Measurements from ENCODE around the gene C4orf50. TPM values are rescaled to one million over a fixed set of nuclear protein-coding genes. Genes with fewer than 3 reads are reported as not detected.

Gene C4orf50
- under 1 TPM; 0.25 to 0.26 TPM for total RNA-seq
- polyA plus RNA-seq = under 1 TPM in 1 of 2 donors, not detected in 1; 0.02 TPM

DNA sequence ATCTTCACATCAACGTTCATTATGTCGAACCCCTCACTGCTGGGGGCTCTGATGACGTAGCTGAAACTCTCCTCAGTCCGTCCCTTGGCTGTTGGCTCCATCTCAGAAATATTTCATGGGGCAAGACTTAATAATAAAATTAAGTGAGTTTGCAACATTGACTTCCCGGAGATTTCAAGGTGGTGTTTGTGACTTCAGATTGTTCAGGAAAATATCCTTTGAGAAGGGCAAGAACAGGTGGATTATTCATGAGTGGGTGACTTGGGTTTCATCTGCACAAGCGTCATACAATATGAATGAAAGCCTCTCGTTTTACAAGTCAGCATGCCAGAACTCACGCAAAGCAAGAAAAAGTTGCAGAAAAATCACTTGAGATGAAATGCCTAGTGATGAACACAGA, at the start of gene C4orf50:
Gene C4orf50, minus strand, starts transcription at position 101 of the 400 bp plus-strand sequence.
- Mint-ChIP-seq H3K27me3 (peaks cover 0 to 3% of the 10 kb centered on the region in 2 donors), H3K36me3 (no peaks in the 10 kb centered on the region), H3K9me3 (peaks cover 0 to 1% (median 0%) of the 10 kb centered on the region in 8 donors), H3K27ac (peak within 1 kb of the TSS in 1 of 7 donors; percentile 73), H3K4me3 (no peak within 1 kb of the TSS), H3K4me1 (peaks cover 0 to 1% (median under 1%) of the 10 kb centered on the region in 4 donors)
- no peak for DNase-seq
- Histone ChIP-seq H3K36me3 (ENCODE audit: insufficient read depth, low read length) (no peaks in the 10 kb centered on the region), H3K4me1 (ENCODE audit: insufficient read depth, low read length) (no peaks in the 10 kb centered on the region), H3K27ac (ENCODE audit: low read depth, low read length) (no peak within 1 kb of the TSS), H3K4me3 (ENCODE audit: low read length in 2 of 2) (no peak within 1 kb of the TSS), H3K27me3 (ENCODE audit: insufficient read depth, low read length) (no peaks in the 10 kb centered on the region), H3K9me3 (ENCODE audit: control insufficient read depth in 1 of 2, low read length in 2 of 2) (no peaks in the 10 kb centered on the region)
- ChIA-PET POLR2A (ENCODE audit: partially characterized antibody) (no interaction called here), CTCF (ENCODE audit: partially characterized antibody) (interaction anchor here (1.0 kb wide), 1 partner anchor 19 kb away, joined by 4 read pairs; no protein-coding TSS in a partner anchor)
- intact Hi-C loops (cut with micrococcal nuclease) = no loop called here

GRCh38 chr4:6065934-6066590, 47.8 kb upstream of the C4orf50 start:
- ChIA-PET CTCF (ENCODE audit: partially characterized antibody) (no interaction called here), POLR2A (ENCODE audit: partially characterized antibody) (no interaction called here)
- no peak overlapping the region for H3K27ac Mint-ChIP-seq

DNA sequence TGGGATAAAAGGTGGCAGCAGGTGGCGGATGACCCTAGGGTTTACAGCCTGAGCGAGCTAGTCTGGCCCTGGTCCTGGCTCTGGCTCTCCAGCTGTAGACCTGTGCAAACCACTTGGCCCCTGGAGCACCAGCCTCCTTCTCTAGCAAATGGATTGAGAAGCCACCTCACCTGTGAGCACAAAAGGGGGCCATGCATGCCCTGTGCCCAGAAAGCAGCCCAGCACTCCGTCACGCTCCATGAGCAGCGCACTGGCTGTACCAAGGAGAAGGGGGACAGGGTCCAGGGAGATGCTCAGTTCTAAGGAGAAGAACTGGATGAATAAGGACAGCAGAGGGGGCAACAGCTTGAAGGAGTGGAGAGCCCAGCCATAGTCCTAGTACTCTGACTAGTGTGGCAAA, 46.9 kb upstream of the C4orf50 start:
- ChIA-PET POLR2A (ENCODE audit: partially characterized antibody) (no interaction called here), CTCF (ENCODE audit: partially characterized antibody) (no interaction called here)
- H3K9me3 Mint-ChIP-seq = peaks cover 0 to 8% (median 6%) of the 10 kb centered on the region in 8 donors
- H3K4me1 Mint-ChIP-seq = no peaks in the 10 kb centered on the region
- intact Hi-C loops (cut with micrococcal nuclease) = no loop called here
- DNase-seq = no peak
- Histone ChIP-seq H3K9me3 (ENCODE audit: control insufficient read depth in 1 of 2, low read length in 2 of 2) (peaks cover 0 to 3% of the 10 kb centered on the region in 2 donors), H3K4me3 (ENCODE audit: low read length in 2 of 2) (no peak overlapping the region), H3K27ac (ENCODE audit: low read depth, low read length) (no peak overlapping the region), H3K4me1 (ENCODE audit: insufficient read depth, low read length) (no peaks in the 10 kb centered on the region), H3K27me3 (ENCODE audit: insufficient read depth, low read length) (no peaks in the 10 kb centered on the region), H3K36me3 (ENCODE audit: insufficient read depth, low read length) (peaks cover 9% of the 10 kb centered on the region)
- no peaks in the 10 kb centered on the region for H3K27me3 Mint-ChIP-seq
- peaks cover 35 to 48% of the 10 kb centered on the region in 2 donors for H3K36me3 Mint-ChIP-seq
- no peak overlapping the region for H3K27ac Mint-ChIP-seq
- no peak overlapping the region for H3K4me3 Mint-ChIP-seq

More at GRCh38 chr4:6065934-6066590, 47.8 kb upstream of the C4orf50 start:
- no peak overlapping the region for H3K27ac ChIP-seq (ENCODE audit: low read depth, low read length)
- peaks cover 28 to 41% of the 10 kb centered on the region in 2 donors for H3K36me3 Mint-ChIP-seq
- H3K4me1 ChIP-seq (ENCODE audit: insufficient read depth, low read length) = no peaks in the 10 kb centered on the region
- intact Hi-C loops (cut with micrococcal nuclease) = no loop called here
- H3K27me3 Mint-ChIP-seq = no peaks in the 10 kb centered on the region
- H3K27me3 ChIP-seq (ENCODE audit: insufficient read depth, low read length) = no peaks in the 10 kb centered on the region
- H3K4me3 Mint-ChIP-seq = no peak overlapping the region
- H3K4me3 ChIP-seq (ENCODE audit: low read length in 2 of 2) = no peak overlapping the region
- H3K9me3 ChIP-seq (ENCODE audit: control insufficient read depth in 1 of 2, low read length in 2 of 2) = no peaks in the 10 kb centered on the region
- peaks cover 0 to 4% (median 1%) of the 10 kb centered on the region in 8 donors for H3K9me3 Mint-ChIP-seq
- H3K36me3 ChIP-seq (ENCODE audit: insufficient read depth, low read length) = peaks cover 9% of the 10 kb centered on the region
- H3K4me1 Mint-ChIP-seq = no peaks in the 10 kb centered on the region
- DNase-seq = no peak

- no peaks in the 10 kb centered on the region for H3K27me3 Mint-ChIP-seq
- no peaks in the 10 kb centered on the region for H3K4me1 Mint-ChIP-seq
- peaks cover 9% of the 10 kb centered on the region for H3K36me3 ChIP-seq (ENCODE audit: insufficient read depth, low read length)
- no peak for DNase-seq
- no peaks in the 10 kb centered on the region for H3K27me3 ChIP-seq (ENCODE audit: insufficient read depth, low read length)
- no peak overlapping the region for H3K27ac ChIP-seq (ENCODE audit: low read depth, low read length)
- H3K4me1 ChIP-seq (ENCODE audit: insufficient read depth, low read length) = no peaks in the 10 kb centered on the region
- ChIA-PET POLR2A (ENCODE audit: partially characterized antibody) (no interaction called here), CTCF (ENCODE audit: partially characterized antibody) (no interaction called here)
- no peak overlapping the region for H3K4me3 Mint-ChIP-seq
- H3K9me3 ChIP-seq (ENCODE audit: control insufficient read depth in 1 of 2, low read length in 2 of 2) = peaks cover 0 to 9% of the 10 kb centered on the region in 2 donors
- no peak overlapping the region for H3K4me3 ChIP-seq (ENCODE audit: low read length in 2 of 2)
- H3K9me3 Mint-ChIP-seq = peaks cover 0 to 15% (median 10%) of the 10 kb centered on the region in 8 donors
- H3K27ac Mint-ChIP-seq = no peak overlapping the region
- peaks cover 38 to 52% of the 10 kb centered on the region in 2 donors for H3K36me3 Mint-ChIP-seq
- intact Hi-C loops (cut with micrococcal nuclease) = no loop called here
These were observed 46.2 kb upstream of the C4orf50 start for GRCh38 chr4:6064383-6064782.

DNA sequence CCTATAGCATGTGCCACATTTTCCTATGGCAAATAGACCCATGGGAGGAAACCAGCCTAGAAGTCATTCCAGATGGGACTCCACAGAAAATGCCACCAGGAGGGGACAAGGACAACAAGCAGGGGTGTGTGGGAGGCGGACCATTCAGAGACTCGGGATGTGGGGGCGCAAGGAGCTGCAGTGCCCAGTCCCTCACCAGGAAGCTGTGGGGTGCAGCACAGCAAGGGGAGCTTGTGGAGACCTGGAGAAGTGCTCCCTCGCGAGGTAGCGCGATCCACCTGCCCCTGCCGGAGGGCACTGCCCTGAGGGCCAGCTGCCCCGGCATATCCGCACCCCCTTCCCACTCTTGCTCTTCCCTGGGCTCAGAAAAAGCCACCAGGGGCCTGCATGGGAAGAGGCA, 45.5 kb upstream of the C4orf50 start:
- no peaks in the 10 kb centered on the region for H3K4me1 ChIP-seq (ENCODE audit: insufficient read depth, low read length)
- no peak overlapping the region for H3K27ac ChIP-seq (ENCODE audit: low read depth, low read length)
- Mint-ChIP-seq H3K4me3 (no peak overlapping the region), H3K9me3 (peaks cover 0 to 22% (median 14%) of the 10 kb centered on the region in 8 donors), H3K36me3 (peaks cover 40 to 59% of the 10 kb centered on the region in 2 donors), H3K27ac (no peak overlapping the region), H3K4me1 (no peaks in the 10 kb centered on the region), H3K27me3 (no peaks in the 10 kb centered on the region)
- CTCF ChIA-PET (ENCODE audit: partially characterized antibody) = no interaction called here
- POLR2A ChIA-PET (ENCODE audit: partially characterized antibody) = no interaction called here
- H3K27me3 ChIP-seq (ENCODE audit: insufficient read depth, low read length) = no peaks in the 10 kb centered on the region
- DNase-seq = no peak
- H3K4me3 ChIP-seq (ENCODE audit: low read length in 2 of 2) = no peak overlapping the region
- H3K36me3 ChIP-seq (ENCODE audit: insufficient read depth, low read length) = peaks cover 9% of the 10 kb centered on the region
- intact Hi-C loops (cut with micrococcal nuclease) = no loop called here
- H3K9me3 ChIP-seq (ENCODE audit: control insufficient read depth in 1 of 2, low read length in 2 of 2) = peaks cover 0 to 16% of the 10 kb centered on the region in 2 donors

- no peak overlapping the region for H3K27ac ChIP-seq (ENCODE audit: low read depth, low read length)
- no peaks in the 10 kb centered on the region for H3K4me1 ChIP-seq (ENCODE audit: insufficient read depth, low read length)
- peaks cover 15% of the 10 kb centered on the region for H3K36me3 ChIP-seq (ENCODE audit: insufficient read depth, low read length)
- Mint-ChIP-seq H3K36me3 (peaks cover 47 to 67% of the 10 kb centered on the region in 2 donors), H3K4me1 (no peaks in the 10 kb centered on the region), H3K27ac (no peak overlapping the region), H3K27me3 (no peaks in the 10 kb centered on the region), H3K4me3 (no peak overlapping the region), H3K9me3 (peaks cover 0 to 28% (median 21%) of the 10 kb centered on the region in 8 donors)
- H3K9me3 ChIP-seq (ENCODE audit: control insufficient read depth in 1 of 2, low read length in 2 of 2) = peaks cover 0 to 21% of the 10 kb centered on the region in 2 donors
- H3K27me3 ChIP-seq (ENCODE audit: insufficient read depth, low read length) = no peaks in the 10 kb centered on the region
- no peak overlapping the region for H3K4me3 ChIP-seq (ENCODE audit: low read length in 2 of 2)
- intact Hi-C loops (cut with micrococcal nuclease) = no loop called here
- no peak for DNase-seq
- CTCF ChIA-PET (ENCODE audit: partially characterized antibody) = no interaction called here
- POLR2A ChIA-PET (ENCODE audit: partially characterized antibody) = no interaction called here
These were observed 43.9 kb upstream of the C4orf50 start for GRCh38 chr4:6062133-6062532.

DNA sequence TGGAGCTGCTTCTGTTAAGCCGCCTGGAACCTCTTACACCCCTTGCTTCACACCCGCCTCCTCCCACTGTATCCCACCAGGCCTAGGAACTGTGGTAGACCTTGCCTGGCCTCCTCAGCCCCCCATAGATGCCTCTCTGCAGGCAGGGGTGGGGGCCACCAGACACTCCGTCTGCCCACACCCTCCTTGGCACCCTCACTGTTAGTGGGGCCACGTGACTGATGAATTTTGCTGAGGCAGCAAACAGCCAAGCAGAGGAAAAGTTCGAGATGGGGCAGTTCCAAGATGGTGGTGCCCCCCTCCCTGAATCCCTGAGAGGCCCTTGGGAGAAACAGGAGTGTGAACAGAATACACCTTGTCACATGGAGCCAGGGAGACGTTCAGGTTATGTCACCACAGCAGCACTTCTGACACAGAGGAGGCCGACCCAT, 41.2 kb upstream of the C4orf50 start:
- H3K36me3 ChIP-seq (ENCODE audit: insufficient read depth, low read length) = peaks cover 15% of the 10 kb centered on the region
- no peak overlapping the region for H3K4me3 ChIP-seq (ENCODE audit: low read length in 2 of 2)
- H3K4me1 ChIP-seq (ENCODE audit: insufficient read depth, low read length) = no peaks in the 10 kb centered on the region
- no peak for DNase-seq
- peaks cover 0 to 21% of the 10 kb centered on the region in 2 donors for H3K9me3 ChIP-seq (ENCODE audit: control insufficient read depth in 1 of 2, low read length in 2 of 2)
- no peaks in the 10 kb centered on the region for H3K27me3 ChIP-seq (ENCODE audit: insufficient read depth, low read length)
- Mint-ChIP-seq H3K4me3 (no peak overlapping the region), H3K27me3 (no peaks in the 10 kb centered on the region), H3K9me3 (peaks cover 0 to 33% (median 21%) of the 10 kb centered on the region in 8 donors), H3K4me1 (no peaks in the 10 kb centered on the region), H3K36me3 (peaks cover 47 to 58% of the 10 kb centered on the region in 2 donors), H3K27ac (no peak overlapping the region)
- intact Hi-C loops (cut with micrococcal nuclease) = no loop called here
- ChIA-PET POLR2A (ENCODE audit: partially characterized antibody) (no interaction called here), CTCF (ENCODE audit: partially characterized antibody) (no interaction called here)
- no peak overlapping the region for H3K27ac ChIP-seq (ENCODE audit: low read depth, low read length)
